GM19468 (cell line): ENCODE measurements around the gene APBB2.
"Not testable (repeated sequence)": the region's sequence is repeated elsewhere in the genome, so short reads cannot be mapped to it uniquely, and the experiment has no call there.

Experiments
- ATAC-seq: cut with Tn5 transposase; IDR thresholded peaks from one replicate; pipeline ENCODE4 v1.9.1; 2021; ENCODE audit warnings: mild to moderate bottlenecking, moderate library complexity, moderate number of reproducible peaks; ENCODE audit not compliant: unreplicated experiment; ENCODE audit errors: extremely low read depth

APBB2 gene

DNA sequence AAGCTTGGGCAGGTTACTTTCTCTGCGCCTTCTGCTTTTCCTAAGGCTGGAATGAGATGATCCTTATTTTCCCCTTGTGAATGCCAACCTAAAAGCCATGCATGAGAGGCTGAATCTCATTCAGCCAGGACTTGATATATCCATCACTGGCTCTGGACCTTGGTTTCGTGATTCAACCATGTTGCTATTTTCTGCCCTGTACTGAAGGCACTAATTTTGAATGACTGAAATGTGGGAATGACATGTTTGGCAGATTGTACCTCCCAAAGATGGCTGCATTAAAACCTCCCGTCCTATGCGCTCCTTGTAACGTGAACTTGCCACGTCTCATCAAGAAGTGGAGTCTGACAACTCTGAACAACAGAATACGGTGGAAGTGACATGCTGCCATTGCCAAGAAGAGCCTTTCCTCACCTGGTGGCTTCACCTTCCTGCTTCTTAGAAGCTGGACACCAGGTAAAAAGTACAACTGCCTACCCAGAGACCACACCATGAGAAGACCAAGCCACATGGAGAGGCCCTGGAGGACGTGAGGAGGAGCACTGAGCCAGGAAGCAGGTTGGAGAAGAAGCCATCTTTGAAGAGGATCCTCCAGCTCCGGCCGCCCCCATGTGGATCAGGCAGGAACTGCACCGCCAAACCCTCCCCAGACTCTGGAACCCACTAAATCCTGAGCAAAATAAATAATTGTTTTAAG is 290.1 kb downstream of the APBB2 start:
- no peak for ATAC-seq

DNA sequence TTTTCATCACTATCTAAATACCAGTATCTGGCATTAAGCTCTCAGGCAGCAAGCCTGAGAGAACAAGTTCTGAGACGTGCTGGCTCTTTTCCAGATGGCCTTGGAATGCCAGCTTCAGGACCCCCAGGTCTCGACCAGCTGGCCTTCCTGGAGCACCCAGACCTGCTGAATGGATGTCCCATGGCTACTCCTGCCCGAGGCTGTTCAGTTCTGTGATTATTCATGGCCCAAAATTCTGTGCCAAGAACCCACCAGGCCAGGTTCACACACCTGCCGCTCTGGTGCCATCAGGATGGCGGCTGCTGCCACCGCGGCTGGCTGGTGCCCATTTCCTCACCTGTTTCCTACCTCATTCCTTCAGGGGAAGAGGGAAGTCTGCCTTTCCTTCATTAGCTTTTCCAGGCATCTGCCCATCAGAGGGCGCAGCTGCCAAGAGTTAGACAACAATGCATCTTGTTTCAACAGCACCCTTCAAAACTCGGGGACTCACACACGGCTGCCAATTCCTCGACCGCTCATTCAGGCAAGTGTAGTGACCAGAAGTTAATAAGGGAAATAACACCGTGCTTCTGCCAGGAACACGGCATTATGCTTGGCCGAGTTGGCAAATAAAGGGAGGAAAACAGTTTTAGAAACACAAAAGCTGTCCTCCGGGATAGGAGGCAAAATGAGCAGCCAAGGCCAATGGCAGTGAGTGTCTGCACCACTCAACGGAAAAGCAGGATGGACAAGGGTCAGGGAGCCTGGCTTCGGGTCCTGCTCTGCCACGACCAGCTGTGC is 290.8 kb downstream of the APBB2 start:
- ATAC-seq = no peak

DNA sequence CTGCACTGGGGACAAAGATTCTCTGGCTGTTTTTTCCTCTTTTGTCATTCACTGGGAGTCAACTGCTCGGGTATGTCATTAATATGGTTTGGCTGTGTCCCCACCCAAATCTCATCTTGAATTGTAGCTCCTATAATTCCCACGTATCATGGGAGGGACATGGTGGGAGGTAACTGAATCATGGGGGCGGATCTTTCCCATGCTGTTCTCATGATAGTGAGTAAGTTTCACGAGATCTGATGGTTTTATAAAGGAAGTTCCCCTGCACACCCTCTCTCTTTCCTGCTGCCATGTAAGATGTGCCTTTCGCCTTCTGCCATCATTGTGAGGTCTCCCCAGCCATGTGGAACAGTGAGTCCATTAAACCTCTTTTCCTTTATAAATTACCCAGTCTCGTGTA is 294.4 kb downstream of the APBB2 start:
- not testable (repeated sequence) for ATAC-seq

DNA sequence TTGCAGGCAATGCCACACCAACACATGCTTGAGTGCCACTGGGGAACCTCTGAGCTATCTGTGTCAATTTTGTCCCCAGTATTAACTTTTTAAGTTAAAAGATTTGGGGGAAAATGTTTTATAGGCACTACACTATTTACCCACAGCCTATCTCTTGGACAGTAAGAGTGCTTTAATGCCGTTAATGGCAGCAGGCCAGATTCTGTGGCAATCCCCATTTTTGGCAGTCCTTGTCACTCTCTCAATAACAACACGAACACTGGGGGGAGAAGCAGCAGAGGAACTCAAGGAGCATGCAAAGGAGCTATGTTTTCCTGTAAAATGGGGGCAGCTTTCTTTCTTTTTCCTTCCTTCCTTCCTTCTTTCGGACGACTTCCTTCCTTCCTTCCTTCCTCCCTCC is 296.0 kb downstream of the APBB2 start:
- ATAC-seq = no peak

DNA sequence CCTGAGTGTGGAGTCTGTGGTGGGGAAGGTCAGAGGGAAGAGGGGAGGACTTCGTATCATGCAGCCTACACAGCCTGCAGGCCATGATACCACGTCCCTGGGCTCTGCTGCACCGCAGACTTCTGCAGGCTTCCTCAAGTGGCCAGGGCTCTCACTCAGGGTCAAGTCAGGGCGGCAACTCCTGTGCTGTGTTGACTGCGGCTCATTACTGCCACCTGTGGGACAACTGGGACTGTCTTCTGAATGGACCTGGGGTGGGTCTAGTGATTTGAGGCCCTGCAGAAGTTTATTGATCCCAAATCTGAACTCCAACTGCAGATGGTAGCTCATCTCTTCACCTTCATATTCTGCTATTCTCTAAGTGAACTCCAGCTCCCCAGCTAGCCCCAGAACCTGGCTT is 297.5 kb downstream of the APBB2 start:
- ATAC-seq = no peak

DNA sequence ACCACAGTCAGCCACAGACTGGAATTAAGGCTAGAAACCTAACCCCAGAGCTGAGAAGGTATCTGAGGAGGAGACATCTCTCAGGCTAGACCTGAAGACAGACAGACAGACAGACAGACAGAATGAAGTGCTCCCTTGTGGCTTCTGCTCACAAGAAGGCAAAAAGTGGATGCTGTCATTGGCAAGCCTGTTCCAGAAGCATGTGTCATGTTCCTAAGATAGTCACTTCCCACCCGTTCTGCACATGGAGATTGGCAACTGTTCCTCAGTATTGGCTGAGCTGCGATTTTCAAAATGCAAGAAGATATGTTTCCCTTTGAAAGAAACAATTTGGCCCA is 298.2 kb downstream of the APBB2 start:
- no peak for ATAC-seq

DNA sequence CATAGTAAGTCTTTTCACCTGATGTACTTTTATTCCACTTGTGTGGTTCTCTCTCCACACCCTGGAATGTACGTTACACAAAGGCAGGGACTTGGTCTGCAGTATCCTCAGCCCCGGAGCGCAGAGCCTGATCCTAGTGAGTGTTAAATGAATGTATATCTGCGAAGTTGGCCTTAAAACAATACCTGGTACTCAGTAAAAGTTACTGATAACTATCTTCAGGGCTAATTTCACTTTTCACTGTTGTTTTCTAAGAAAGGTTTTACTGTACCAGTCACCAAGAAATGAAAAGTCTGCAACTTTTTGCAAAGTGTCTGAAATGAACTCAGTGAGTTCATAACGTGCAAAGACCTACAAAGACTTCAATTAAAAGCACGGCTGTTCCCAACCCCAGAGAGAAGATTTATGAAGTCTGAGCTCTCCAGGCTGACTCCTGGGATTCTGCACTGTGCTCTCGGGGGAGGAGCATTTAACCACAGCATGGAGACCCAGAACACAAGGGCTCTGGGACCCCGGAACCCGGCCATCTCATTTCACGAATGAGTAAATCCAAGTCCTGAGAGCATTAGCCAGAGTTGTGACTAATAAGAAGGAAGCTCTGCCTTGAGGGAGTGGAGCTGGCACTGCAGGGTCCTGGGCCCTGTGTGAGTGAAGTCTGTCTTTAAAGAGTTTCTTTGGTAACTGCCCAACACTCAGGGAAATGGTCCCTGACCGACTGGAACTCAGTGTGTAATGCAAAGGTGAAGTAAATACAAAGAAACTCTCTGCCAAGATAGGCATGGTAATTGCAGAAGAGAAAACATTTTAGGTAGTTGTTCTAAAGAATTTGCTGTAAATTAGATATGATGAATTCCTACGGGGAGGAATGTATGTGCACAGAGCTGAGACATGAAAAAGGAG is 298.8 kb downstream of the APBB2 start:
- no peak for ATAC-seq

DNA sequence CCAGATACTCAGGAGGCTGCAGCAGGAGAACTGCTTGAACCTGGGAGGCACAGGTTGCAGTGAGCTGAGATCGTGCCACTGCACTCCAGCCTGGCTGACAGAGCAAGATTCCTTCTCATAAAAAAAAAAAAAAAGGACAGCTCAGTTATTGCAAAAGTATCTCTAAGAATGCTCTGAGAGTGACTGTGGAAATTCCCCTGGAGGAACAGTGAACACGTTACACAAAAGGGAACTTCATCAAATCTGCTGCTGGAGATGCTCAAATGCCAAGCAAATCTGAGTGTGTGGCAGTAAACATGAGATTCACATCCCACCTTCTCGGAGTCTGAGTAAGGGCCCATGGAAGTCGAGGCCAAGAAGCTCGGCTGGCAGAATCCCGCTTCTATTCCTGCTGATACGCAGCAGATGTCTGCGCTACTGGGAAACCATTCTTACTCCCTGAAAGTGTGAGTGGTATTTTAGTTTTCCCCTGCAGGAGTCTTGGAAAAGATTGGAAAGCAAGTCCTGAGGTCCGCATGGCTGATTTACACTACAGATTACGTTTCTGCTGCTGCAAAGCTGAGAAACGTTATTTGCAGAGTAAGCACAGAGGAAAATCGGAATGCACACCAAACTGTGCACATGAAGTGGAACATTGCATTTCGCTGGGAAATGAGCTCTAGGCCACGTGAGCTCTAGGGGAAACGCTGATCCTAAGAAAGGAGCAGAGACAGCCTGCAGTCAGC is 301.7 kb downstream of the APBB2 start:
- no peak for ATAC-seq

DNA sequence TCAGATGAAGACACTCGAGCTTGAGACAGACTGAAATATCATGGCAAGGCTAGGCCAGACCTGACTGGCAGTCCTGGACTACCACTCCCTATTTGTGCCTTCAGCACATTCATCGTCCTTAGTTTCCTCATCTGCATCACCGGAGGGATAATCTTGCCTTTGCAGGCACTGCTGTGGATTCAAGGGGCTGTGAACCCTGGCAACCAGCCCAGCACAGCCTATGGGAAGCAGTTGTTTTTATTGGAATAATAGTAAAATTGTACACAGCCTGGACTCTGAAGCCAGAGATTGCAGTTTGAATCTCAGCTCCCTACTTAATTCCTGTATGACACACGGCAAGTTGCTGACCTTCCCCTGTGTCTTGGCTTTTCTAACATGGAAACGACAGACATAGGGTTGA is 303.6 kb downstream of the APBB2 start:
- ATAC-seq = no peak

DNA sequence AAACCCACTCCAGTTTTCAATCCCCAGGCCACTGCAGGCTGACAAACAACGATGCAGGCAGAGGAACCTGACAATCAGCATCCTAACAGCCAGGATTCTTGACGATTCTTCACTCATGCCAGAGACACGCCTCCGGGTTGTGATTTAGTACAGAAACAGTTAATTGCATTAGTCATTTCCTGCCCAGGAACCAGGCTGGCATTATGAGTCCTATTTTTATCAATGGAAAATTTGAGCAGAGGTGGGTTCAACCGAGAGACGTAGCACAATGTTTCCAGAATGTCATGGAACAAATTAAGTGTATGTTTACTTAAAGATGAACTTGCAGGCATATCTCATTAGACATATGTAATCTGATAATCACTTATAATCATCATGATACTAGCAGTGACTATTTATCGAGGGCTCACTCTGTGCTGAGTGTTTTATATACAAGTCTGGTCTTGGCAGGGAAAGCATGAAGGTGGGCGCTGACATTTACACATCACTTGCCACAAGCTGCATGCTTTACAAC is 304.9 kb downstream of the APBB2 start:
- ATAC-seq = no peak

DNA sequence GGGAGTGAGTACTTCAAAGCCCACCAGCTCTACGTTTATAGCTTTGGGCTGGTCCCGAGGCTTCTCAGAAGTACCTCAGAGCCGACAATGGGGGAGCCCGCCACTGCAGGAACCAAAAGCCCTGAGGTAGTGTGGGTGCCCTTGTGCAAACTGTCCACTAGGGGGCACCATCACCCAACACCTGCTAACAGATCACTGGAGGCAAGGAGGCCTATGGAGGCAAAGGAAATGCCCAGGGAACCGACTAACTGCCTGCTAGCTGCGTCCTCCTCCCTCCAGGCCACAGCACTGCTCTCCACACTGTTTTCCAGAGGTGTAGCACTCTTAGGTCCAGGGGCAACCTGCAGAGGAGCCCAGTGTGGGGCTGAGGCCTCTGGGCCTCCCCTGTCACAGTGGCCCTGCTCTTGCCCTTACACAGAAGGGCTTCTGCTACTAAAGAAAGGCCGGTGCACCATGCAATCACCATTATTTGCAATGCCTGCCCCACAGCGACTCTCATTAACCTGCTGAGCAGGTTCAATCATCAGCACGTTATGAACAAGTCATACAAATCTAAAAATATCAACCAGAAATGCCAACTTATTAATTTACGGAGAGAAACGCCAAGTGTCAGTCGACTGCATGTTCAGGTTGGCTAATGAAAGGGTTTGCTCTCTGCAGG is 305.5 kb downstream of the APBB2 start:
- peak; percentile 43 for ATAC-seq

DNA sequence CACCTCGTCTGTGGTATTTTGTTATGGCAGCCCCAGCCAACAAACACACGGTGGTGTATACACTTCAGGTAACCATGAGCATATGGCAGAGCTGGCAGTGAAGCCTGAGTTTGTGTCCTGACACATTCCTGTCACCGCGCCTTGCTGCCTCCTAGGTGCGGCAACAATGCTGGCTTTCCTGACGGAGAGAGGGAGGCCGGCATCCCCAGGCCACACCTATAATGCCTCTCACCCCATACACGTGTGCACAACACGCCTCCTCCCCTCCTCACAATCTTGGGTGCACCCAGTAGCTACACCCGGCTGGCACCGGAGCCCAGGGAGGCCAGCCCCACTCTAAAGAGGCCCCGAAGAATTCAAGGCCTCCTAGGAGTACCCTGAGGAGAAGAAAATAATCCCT is 306.0 kb downstream of the APBB2 start:
- ATAC-seq = no peak

DNA sequence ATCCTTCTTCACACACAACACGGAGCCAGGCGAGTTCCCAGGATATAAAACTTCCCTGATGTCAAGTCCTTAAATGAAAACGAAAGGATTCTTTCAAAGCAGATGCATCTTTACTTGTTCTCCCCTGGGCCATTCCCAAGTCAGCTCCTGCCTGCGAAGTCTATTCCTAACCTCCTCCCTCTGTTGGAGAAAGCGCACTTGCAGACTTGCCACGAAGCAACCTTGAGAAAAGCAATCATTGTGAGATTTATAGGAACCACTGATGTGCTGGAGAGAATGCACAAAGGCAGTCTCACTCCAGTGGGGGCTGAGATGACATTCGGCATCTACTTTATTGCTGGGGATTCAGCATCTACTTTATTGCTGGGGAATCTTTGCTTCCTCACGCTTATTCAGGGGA is 308.9 kb downstream of the APBB2 start:
- no peak for ATAC-seq

DNA sequence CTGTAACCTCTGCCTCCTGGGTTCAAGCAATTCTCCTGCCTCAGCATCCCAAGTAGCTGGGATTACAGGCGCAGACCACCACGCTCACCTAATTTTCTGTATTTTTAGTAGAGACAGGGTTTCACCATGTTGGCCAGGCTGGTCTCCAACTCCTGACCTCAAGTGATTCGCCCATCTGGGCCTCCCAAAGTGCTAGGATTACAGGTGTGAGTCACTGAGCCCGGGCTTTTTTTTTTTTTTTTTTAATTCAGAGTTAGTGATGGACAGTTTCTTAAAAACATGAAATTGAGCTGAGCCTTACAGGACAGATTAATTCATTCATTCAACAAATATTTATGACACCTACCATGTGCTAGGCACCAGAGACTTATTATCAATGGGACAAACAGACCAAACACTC is 313.8 kb downstream of the APBB2 start:
- not testable (repeated sequence) for ATAC-seq

DNA sequence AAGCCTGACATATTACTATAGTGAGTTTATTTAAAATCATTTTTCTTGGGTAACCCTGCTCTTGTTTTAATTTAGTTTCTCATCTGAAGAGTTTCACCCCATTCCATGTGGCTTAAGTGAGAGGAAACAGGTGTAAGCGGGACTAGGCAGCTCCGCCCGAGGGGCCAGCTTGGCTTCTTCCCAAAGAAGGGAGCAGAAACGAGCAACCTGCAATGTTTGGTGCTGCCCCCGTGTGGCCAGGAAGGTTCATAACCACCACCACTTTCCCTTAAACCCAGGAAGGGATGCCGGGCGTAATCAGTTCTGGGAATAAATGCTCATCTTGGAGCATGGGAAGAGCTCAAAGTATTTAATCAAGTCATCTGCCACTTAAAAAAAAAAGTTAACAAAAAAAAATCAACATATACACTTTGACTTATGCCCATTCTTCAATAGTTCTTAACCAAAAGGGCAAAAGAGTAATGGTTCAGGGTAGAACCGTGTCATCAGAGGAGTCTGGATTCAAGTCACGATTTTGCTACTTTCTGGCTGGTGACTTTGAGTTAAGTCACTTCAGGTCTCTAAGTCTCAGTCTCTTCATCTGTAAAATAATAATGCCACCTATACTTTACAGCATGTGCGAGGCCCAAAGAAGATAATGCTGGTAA is 316.7 kb downstream of the APBB2 start:
- no peak for ATAC-seq

DNA sequence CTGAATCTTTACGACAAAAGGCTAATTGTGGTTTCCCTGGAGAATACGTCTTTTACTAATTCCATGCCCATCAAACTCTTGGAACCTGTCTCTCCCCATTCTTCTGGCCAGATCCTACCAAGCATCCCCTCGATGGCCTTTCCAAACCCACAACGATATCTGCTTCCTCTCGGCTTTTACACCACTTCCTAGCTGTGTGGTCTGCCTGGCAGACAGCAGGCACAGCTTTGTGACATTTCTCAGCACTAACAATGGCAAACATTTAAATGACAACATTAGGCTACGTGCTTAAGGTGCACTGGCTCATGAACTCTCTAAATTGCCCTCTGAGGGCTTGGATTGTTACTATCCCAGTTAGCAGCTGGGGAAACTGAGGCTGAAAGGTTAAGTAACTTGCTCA is 323.6 kb downstream of the APBB2 start:
- no peak for ATAC-seq

DNA sequence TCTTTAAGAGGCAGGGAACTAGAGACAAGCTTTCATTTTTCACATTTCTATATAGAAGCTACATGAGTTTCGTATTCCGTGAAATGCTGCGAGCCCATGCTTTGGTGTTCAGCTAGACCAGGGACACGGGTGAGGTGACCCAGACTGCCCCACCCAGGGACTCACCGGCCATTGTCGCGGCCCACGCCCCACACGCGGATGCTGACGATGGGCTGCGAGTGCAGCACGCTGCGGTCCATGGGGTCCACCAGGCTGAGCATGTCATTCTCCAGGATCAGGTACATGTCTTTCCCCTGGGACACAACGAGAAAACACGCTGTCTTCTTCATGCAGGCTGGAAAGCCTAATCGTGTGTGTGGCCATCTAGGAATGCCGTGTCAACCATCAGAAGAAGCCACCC is 324.1 kb downstream of the APBB2 start:
- no peak for ATAC-seq

DNA sequence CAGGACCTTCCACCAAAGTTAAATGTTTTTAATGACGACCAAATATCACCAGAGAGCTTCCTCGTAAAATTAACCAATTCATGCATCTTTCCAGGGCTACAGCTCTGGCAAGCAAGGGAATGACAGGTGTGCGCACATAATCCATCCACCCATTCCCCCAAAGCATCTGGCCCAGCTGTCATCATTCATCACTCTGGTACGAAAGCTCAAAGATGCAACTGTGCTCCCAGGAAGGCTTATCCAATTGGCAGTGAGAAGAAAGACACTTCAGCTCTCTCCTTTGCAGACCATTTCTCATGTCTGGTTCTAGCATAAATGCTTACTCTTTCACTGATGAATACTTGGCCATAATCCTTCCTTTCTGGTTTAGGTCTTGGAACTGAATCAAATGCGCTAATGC is 325.4 kb downstream of the APBB2 start:
- ATAC-seq = no peak

DNA sequence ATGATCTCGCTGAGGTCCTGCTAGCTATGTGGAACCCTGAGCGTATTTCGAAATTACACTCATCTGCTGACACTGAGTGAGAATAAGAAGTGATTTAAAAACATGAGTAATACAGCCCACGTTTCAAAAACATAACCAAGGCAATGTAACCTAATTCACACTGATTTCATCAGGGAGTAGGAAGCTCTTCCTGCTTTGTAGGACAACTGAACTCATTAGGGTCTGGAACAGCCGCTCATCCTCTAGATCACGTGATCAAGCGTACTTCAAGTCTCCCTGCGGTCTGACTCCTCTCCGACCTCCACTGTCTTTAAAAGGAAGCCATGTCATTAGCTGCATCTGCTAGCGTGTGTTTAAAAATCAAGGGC is 326.6 kb downstream of the APBB2 start:
- ATAC-seq = no peak
